ENCODE data around the gene EXOC1L. TPM values are rescaled to one million over a fixed set of nuclear protein-coding genes. Genes with fewer than 3 reads are reported as not detected.

Gene EXOC1L
- total RNA-seq, 1 donor from 2014 or later: not detected

DNA sequence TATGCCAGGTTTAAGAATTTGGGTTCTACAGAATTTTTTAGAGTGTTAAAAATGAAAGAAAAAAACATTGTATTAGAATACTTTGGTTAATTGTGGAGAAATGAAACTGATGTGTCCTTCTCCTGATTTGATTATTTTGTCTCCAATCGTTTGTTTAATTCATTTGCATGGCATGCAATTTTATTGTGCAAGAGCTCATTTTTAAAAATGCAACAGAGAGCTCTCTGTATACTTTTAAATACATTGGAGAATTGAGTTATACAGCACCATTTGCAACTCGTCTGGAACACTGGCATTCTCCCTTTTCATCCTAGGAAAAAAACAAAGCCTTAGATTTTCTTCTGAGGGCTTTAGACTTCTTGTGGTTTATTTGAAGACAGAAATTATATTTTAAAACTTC, 689 bp downstream of the EXOC1L start:
- Mint-ChIP-seq H3K4me1 (ENCODE audit: unreplicated experiment) (peaks cover 6% of the 10 kb centered on the region), H3K27ac (ENCODE audit: unreplicated experiment) (no peak overlapping the region), H3K36me3 (ENCODE audit: low read depth, unreplicated experiment) (no peaks in the 10 kb centered on the region), H3K4me3 (ENCODE audit: unreplicated experiment) (no peak overlapping the region), H3K9me3 (ENCODE audit: unreplicated experiment) (no peaks in the 10 kb centered on the region), H3K27me3 (ENCODE audit: unreplicated experiment) (peaks cover 3% of the 10 kb centered on the region)
- TF ChIP-seq, protein P1, sequence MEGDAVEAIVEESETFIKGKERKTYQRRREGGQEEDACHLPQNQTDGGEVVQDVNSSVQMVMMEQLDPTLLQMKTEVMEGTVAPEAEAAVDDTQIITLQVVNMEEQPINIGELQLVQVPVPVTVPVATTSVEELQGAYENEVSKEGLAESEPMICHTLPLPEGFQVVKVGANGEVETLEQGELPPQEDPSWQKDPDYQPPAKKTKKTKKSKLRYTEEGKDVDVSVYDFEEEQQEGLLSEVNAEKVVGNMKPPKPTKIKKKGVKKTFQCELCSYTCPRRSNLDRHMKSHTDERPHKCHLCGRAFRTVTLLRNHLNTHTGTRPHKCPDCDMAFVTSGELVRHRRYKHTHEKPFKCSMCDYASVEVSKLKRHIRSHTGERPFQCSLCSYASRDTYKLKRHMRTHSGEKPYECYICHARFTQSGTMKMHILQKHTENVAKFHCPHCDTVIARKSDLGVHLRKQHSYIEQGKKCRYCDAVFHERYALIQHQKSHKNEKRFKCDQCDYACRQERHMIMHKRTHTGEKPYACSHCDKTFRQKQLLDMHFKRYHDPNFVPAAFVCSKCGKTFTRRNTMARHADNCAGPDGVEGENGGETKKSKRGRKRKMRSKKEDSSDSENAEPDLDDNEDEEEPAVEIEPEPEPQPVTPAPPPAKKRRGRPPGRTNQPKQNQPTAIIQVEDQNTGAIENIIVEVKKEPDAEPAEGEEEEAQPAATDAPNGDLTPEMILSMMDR (IDR thresholded peaks at IDR 0.05; ENCODE audit: unreplicated experiment): no peak
- no peak for DNase-seq (ENCODE audit: low spot score)

DNA sequence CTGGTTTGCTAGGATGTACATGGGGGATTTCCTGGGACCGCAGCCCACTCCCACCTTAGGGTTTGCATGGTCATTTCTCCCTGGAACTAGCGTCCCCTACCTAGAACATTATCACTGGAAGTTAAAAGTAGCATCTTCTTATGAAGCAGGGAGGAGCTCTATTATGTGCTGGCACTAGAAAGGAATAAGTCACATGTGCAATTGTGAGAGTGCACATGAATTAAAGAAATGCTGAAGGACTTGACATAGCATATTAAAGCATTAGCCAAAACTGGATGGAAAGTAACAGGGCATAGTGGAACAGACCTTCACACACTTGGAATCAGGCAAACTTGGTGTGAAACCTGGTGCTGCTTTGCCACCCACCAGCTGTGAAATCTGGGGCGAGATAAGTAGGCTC, 2.7 kb downstream of the EXOC1L start:
- H3K4me3 Mint-ChIP-seq (ENCODE audit: unreplicated experiment): no peak overlapping the region
- DNase-seq (ENCODE audit: low spot score): no peak
- TF ChIP-seq, protein P1 (IDR thresholded peaks at IDR 0.05; ENCODE audit: unreplicated experiment): no peak
- peaks cover 6% of the 10 kb centered on the region for H3K4me1 Mint-ChIP-seq (ENCODE audit: unreplicated experiment)
- no peaks in the 10 kb centered on the region for H3K36me3 Mint-ChIP-seq (ENCODE audit: low read depth, unreplicated experiment)
- no peaks in the 10 kb centered on the region for H3K9me3 Mint-ChIP-seq (ENCODE audit: unreplicated experiment)
- H3K27ac Mint-ChIP-seq (ENCODE audit: unreplicated experiment): no peak overlapping the region
- peaks cover 3% of the 10 kb centered on the region for H3K27me3 Mint-ChIP-seq (ENCODE audit: unreplicated experiment)

DNA sequence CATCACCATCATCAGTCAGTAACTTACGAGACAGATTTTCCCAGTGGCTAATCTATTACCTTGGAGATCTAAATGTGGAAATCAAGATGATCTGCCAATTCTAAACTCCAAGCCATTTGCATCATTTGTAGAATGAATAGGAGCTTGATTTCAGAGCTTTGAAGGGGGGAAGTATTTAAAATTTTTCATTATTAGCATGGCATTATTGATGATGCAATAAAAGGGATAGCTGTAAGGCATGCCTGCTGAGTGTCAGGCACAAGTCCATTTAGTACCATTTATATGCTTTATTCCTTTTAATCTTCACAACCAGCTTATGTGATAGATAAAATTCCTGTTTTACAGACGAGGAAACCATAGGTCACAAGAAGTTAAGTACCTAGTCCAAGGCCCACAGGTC, 5.3 kb downstream of the EXOC1L start:
- Mint-ChIP-seq H3K9me3 (ENCODE audit: unreplicated experiment) (no peaks in the 10 kb centered on the region), H3K4me3 (ENCODE audit: unreplicated experiment) (no peak overlapping the region), H3K36me3 (ENCODE audit: low read depth, unreplicated experiment) (no peaks in the 10 kb centered on the region), H3K27ac (ENCODE audit: unreplicated experiment) (no peak overlapping the region), H3K4me1 (ENCODE audit: unreplicated experiment) (no peaks in the 10 kb centered on the region), H3K27me3 (ENCODE audit: unreplicated experiment) (peaks cover 3% of the 10 kb centered on the region)
- TF ChIP-seq, protein P1 (IDR thresholded peaks at IDR 0.05; ENCODE audit: unreplicated experiment): no peak
- no peak for DNase-seq (ENCODE audit: low spot score)

DNA sequence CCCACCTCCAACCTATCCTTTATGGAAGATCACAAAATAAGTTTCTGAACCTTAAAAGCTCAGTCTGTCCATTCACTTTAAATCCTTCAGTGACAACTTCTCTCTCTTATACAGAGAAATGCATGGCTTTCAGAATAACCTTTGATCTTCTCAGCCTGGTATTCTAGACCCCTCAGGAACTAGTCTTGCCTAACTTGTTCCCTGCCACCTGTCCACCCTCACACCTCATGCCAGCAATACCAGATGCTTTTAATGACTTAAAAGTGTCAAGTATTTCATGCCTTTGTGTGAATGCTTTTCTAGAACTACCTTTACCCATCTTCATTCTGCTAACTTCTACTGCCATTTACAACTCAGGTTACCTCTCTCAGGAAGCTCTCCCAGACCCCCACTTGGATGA, 7.4 kb downstream of the EXOC1L start:
- Mint-ChIP-seq H3K36me3 (ENCODE audit: low read depth, unreplicated experiment) (no peaks in the 10 kb centered on the region), H3K9me3 (ENCODE audit: unreplicated experiment) (no peaks in the 10 kb centered on the region), H3K4me3 (ENCODE audit: unreplicated experiment) (no peak overlapping the region), H3K27me3 (ENCODE audit: unreplicated experiment) (peaks cover 5% of the 10 kb centered on the region), H3K27ac (ENCODE audit: unreplicated experiment) (no peak overlapping the region), H3K4me1 (ENCODE audit: unreplicated experiment) (no peaks in the 10 kb centered on the region)
- TF ChIP-seq, protein P1 (IDR thresholded peaks at IDR 0.05; ENCODE audit: unreplicated experiment): no peak
- DNase-seq (ENCODE audit: low spot score): no peak

DNA sequence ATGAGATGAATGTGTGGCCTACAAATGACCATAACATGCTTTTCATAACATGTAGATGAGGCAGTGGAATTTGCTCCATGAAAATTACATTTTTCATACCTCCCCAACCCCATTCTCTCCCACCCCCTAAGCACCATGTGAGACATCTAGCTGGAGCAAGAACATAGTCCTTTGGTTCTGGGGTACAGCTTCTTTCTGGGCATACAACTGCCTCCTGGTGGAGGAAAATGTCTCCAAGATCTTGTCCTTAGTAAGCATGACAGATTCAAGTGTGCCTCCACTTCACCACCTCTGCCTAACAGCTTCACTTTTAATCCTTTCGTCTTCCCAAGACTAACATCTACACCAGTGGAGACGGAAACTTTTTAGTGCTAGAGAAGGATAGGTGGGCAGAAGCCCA, 8.0 kb downstream of the EXOC1L start:
- no peak for DNase-seq (ENCODE audit: low spot score)
- Mint-ChIP-seq H3K36me3 (ENCODE audit: low read depth, unreplicated experiment) (no peaks in the 10 kb centered on the region), H3K4me3 (ENCODE audit: unreplicated experiment) (no peak overlapping the region), H3K9me3 (ENCODE audit: unreplicated experiment) (no peaks in the 10 kb centered on the region), H3K27me3 (ENCODE audit: unreplicated experiment) (peaks cover 2% of the 10 kb centered on the region), H3K27ac (ENCODE audit: unreplicated experiment) (no peak overlapping the region), H3K4me1 (ENCODE audit: unreplicated experiment) (no peaks in the 10 kb centered on the region)
- TF ChIP-seq, protein P1 (IDR thresholded peaks at IDR 0.05; ENCODE audit: unreplicated experiment): no peak

All from endothelial cell (in vitro differentiated cells).